HG02763 (cell line): ENCODE data around the gene NOC2L.
"Not testable (repeated sequence)": the region's sequence is repeated elsewhere in the genome, so short reads cannot be mapped to it uniquely, and the experiment has no call there.

Experiments
- ATAC-seq: cut with Tn5 transposase; IDR thresholded peaks from one replicate; pipeline ENCODE4 v1.9.1; 2021; ENCODE audit warnings: mild to moderate bottlenecking, moderate library complexity; ENCODE audit not compliant: unreplicated experiment

The NOC2L gene

DNA sequence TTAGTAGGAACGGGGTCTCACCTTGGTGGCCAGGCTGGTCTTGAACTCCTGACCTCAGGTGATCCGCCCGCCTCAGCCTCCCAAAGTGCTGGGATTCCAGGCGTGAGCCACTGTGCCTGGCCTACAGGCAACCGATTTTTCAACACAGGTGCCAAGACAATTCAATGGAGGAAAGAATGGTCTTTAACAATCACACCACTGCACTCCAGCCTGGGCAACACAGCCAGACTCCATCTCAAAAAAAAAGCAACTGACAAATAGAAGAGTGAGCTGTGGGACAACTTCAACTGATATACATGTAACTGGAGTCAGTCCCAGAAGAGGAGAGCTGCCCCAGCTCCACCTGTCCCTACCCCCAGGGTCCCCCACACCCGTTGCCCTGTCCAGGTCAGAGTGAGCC lies 35.5 kb upstream of the NOC2L start:
- ATAC-seq: not testable (repeated sequence)

DNA sequence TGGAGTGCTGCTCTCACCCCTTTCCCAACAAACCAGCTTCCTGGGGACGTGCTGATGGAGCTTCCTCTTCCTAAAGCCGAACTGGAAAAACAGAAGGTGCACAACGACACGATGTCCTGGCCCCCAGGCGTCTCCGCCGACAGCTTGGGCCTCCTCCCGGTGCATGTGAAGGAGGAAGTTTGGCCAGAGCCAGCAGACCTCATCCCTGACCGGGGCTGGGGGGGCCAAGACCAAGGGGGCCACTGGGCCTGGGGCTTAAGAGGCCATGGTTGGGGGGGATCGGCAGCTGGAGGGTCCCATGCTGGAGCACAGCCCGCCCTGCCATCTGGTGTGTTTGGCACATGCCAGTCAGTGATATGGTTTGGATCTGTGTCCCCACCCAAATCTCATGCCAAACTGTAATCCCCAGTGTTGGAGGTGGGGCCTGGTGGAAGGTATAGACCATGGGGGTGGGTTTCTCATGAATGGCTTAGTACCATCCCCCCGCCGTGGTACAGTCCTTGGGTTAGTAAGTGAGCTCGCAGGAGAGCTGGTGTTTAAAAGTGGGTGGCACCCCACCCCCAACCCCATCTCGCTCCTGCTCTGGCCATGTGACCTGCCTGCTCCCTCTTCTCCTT lies 34.4 kb upstream of the NOC2L start:
- no peak for ATAC-seq

DNA sequence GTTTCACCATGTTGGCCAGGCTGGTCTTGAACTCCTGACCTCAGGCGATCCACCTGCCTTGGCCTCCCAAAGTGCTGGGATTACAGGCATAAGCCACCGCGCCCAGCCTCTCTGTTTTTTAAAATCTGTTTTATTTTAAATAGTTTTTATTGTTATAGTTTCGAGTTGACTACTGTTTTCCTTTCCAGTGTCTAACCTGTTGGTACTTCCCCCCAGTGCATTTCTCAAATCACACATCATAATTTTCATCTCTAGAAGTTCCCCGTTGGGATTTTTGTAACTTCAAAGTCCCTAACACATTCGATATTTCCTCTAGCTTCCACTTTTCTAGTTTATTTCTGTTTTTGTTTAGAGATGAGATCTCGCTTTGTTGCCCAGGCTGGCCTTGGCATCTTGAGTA lies 33.3 kb upstream of the NOC2L start:
- no peak for ATAC-seq

DNA sequence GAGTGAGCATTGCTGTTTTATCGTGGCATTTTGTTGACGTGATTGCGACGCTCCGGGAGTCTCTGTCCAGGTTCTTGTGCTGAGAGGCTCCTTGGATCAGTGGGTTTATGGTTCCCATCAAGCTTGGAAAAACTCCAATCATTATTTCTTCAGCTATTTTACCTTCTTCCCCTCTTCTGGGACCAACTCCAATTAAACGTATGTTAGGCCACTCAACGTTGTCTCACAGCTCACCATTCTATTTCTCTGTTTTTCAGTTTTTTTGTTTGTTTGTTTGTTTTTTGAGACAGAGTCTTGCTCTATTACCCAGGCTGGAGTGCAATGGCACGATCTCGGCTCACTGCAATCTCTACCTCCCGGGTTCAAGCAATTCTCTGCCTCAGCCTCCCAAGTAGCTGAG lies 32.8 kb upstream of the NOC2L start:
- no peak for ATAC-seq

DNA sequence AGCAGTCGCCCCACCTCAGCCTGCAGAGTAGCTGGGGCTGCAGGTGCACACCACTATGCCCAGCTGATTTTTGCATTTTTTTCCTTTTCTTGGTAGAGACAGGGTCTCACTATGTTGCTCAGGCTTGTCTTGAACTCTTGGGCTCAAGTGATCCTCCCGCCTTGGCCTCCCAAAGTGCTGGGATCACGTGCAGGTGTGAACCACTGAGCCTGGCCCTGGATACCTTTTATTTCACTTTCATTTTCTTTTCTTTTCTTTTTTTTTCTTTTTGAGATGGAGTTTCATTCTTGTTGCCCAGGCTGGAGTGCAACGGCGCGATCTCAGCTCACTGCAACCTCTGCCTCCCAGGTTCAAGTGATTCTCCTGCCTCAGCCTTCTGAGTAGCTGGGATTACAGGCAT lies 32.2 kb upstream of the NOC2L start:
- ATAC-seq: not testable (repeated sequence)

DNA sequence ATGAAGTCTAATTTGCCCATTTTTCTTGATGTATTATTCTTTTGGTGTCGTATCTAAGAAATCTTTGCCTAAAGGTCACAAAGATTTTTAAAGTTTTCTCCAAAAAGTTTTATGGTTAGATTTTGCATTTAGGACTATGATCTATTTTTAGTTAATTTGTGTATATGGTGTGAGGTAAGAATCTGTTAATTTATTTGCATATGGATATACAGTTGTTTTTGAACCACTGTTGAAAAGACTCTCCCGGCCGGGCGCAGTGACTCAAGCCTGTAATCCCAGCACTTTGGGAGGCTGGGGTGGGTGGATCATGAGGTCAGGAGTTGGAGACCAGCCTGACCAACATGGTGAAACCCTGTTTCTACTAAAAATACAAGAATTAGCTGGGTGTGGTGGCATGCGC lies 29.0 kb upstream of the NOC2L start:
- ATAC-seq: not testable (repeated sequence)

DNA sequence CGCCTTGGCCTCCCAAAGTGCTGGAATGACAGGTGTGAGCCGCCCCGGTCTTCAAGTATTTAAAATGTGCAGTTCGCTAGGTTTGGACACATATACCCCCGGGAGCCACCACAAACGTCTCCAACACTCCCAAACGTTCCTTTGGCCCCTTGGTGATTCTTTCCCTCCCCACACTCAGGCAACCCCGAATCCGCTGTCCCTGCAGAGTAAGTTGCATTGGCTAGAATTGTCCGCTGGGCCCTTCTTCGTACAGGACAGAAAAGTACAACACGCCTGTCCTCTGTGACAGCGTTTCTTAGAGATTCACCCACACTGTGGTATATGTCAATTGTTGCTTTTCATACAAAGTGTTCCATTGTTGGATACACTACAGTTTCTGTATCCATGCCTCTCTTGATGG lies 26.1 kb upstream of the NOC2L start:
- ATAC-seq: no peak

DNA sequence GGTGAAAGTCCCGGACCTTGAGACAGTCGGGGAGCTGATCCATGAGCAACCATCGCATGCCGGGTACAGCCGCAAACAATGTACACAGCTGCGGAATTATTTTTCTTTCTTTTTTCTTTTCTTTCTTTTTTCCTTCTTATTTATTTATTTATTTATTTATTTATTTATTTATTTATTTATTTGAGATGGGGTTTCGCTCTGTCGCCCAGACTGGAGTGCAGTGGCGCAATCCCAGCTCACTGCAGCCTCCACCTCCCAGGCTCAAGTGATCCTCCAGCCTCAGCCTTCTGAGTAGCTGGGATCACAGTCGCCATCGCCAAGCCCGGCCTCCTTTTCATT lies 25.4 kb upstream of the NOC2L start:
- no peak for ATAC-seq

DNA sequence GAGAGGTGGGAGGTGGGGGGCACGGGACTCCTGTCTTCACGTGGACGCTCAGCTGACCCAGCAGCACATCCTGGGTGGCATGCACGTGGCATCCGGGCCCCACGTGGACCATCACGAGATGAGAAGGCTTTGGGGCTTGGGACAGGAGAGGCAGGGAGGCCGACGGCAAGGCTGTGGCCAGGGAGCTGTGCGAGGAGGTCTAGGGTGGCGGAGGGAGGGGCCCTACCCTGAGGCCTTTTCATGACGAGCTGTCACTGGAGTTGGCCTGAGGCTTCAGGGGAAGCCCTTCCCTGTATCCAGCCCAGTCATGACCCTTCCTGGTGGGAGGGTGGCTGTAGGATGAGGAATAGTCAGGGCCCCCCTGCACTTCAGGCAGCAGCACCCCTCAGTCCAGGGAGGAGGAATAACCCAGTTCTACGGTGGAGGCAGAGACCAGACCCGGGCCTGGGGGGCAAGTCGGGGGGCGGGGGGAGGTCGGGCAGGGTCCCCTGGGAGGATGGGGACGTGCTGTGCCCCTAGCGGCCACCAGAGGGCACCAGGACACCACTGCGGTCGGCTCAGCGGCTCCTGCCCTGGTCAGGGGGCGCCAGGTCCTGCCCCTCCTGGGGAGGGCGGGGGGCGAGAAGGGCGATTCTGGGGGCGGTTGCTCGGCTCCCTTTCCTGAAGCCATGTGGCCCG lies 24.9 kb upstream of the NOC2L start:
- ATAC-seq: no peak

DNA sequence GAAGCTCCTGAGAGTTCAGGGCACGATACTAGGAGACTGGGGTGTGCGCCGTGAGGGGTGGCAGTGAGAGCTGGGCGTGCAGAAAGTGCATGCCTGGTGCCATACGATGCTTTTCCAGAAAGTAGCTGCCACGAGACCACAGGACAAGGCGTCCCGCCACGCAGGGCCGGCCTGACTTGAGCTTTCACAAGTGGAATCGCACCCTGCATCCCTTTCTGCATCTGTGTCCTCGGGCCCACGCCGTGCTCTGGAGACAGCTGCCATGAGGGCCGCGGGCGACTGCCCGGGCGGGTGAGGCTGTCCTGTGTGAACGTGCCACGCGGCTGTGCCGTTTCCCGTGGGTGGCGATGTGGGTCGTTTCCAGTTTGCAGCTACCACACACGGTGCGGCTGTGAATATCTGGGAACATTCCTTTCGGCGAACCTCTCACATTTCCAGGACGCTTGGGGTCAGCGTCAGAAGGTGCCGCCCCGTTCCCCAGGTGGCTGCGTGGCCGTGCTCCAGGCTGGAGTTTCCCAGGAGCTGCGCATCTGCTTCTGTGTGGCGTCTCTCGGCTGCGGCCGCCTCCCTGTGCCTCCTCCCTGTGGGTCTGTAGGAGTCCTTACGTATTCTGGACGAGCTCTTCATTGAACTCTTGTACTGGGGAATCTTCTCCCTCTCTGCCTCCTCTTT lies 23.8 kb upstream of the NOC2L start:
- ATAC-seq: no peak

DNA sequence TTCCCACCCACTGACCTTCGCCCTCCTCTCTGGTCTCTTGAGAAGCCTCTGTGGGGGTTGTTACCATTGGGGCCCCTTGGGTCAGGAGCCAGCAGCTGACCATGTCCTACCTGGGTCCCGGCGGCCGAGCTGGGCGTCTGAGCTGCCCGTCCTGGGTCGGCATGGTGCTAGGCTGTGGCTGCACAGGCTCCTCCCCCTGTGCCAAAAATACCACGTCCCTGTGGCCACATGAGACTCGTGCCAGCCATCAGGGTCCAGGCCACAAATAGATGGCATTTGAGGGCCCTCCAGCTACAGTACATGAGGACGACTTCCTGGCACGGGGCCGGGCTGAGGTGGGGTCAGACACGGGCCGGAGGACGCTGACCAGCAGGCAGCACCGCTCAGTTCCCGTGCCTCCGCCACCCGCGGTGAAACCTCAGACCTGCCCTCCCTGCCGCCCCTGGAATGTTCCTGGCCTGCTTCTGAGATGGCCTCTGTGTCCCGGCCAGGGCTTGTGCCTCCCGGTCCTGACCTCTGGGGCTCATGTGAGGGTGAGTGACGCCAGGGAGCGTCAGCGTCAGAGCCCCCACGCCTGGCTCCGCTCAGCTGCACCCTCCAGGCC lies 23.0 kb upstream of the NOC2L start, which contains the start of gene PERM1:
Gene PERM1 (minus strand): TSS at position 139 of the 604 bp plus-strand sequence. CDS start 1,064 bp downstream, outside the sequence.
- ATAC-seq: no peak

DNA sequence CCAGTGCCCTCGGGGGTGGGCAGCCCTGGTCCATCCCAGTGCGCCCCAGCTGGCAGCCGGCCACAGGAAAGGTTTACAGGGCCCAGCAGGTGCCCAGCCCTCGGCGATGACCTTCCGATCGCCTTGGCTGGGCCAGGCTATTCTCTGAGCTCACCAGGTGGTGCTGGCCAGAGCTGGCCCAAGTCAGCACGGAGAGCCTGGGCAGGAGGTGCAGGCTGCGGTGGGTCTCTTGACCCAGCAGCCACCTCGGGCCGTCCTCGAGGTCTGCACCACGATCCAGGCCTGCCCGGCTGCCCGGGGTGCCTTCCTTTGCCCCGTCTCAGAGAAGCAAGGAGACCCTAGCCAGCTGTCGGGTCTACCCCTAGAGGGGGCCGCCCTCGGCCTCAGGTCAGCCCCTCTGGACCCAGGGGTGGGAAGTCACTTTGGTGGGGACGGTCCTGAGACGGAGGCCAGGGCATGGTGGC lies 22.5 kb upstream of the NOC2L start:
- ATAC-seq: no peak

DNA sequence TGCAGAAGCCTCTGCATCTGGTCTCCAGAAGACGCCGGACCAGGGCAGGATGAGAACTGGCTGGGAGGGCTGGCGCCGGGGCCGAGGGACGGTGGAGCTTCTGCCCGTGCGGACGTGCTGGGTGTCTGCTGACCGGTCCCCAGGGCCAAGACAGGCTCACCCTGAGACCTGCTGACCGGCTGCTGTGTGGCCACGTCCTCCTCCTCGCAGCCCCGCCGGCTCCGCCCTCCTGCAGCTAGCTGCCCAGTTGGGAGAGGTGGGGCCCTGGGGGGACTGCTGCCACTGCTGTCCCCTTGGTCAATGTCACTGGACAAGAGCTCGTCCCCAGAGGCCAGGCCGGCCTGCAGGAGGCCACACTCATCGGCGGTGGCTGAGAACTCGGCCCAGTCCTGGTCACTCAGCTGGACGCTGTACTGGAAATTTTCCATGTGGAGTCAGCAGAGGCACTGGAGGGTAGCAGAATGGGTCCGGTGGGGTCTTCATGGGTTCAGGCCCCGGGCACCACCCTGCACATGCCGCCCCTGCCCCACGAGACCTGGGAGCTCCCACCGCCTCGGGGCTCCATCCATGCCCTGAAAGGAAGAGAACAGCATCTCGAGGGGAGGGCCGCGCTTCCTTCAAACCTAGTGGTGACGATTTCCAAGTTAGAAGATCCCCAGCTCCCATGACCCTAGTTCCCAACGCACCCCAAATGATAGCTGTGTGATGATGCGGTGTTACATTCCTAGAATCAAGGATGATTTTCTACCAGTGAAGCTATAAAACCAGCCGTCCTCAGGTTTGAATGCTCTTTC lies 21.7 kb upstream of the NOC2L start:
- ATAC-seq: no peak

DNA sequence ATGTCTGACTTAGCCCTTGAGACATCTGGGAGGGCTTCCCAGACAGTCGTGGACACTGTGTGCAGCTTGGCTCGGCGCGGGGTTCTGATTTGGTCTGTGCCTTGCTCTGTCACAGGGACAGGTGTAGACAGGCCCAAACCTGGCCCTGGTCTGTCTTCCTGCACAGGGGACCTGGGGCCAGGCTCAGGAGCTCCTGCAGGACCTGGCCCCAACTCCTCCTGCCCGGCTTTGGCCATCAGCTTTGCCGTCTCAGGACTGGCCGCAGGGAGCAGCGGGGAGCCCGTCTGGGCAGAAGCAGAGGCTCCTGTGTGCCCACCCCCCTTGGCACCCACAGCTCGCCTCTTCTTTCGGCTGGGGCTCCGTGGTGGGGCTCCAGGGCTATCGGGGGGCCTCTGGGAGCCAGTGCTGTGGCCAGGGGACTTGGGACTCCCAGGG lies 21.1 kb upstream of the NOC2L start:
- no peak for ATAC-seq

DNA sequence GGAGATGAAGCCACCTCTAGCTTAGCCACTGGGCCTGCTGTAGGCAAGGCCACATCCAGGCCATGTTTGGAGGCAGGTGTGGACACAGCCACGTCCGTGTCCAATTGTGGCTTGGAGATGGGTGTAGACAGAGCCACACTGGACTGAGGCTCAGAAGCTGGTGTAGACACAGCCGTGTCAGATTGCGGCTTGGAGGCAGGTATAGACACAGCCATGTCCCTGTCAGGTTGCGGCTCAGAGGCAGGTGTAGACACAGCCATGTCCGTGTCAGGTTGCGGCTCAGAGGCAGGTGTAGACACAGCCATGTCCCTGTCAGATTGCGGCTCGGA lies 20.7 kb upstream of the NOC2L start:
- no peak for ATAC-seq

DNA sequence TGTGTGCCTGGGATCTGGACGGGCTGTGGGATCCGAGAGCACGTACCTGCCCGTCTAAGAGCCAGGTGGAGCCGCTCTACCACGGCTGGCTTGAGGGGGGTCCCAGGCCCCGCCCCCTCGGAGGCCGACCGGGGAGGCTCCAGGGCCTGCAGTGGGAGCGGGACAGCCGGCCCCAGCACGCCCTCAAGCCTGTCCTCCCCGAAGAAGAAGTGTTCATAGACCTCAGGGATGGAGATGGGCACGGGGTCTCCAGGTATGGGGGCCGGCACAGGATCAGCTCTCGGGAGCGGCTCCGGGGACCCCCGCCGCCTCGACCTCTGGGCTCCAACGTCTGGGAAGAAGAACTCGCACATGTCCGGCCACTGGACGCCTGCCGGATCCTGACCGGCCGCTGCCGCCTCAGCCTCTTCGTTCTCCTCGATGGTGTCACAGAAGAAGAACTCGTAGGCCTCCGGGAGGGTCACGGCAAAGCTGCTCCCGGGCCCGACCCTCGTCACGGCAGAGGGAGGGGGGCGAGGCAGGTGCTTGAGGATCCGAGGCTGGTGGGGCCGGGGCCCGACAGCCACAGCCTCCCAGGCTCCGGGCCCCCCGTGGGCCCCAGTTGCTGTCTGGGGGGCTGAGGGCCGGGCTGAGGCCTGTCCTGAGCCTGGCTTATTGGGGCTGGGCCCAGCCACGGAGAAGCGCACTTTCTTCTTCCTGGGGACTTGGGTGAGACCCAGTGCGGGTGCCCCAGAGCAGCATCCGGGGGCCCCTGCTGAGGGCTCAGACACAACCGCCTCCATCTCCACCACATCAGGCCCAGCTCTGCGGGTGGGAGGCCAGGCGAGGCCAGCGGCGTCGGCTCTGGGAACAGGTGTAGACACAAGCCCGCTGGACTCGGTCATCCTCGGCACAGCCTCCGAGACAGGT lies 20.0 kb upstream of the NOC2L start:
- ATAC-seq: no peak

DNA sequence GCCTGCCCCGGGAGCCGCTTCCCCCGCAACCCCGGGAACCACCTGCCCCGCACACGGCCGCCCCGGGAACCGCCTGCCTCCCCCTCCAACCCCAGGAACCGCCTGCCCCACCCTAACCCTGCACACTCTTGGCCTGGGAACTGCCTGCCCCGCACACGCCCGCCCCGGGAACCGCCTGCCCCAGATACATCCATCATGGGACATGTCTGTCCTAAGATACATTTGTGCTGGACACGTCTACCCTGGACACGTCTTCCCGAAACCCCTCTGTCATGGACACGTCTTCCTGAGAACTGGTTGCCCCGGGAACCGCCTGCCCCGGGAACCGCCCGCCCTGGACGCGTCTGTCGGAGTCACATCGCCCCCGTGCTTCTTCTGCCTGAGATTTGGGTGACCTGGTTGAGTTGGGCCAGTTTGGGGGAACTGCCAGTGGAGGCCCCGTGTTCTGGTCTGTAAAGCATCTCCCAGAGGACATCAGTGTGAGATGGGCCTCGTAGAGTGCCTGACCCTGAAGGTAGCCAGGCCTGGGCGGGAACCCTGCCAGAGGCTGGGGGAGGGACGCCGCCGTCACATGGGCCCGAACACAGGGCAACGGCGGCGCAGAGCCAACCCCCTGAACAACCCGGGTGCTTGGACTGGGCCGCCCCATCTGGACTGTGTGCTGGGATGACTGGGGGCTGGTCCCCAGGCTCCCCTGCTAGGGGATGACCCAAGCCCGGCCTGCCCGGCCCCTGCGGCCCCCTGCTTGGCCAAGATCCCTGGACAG lies 19.2 kb upstream of the NOC2L start:
- ATAC-seq: no peak

DNA sequence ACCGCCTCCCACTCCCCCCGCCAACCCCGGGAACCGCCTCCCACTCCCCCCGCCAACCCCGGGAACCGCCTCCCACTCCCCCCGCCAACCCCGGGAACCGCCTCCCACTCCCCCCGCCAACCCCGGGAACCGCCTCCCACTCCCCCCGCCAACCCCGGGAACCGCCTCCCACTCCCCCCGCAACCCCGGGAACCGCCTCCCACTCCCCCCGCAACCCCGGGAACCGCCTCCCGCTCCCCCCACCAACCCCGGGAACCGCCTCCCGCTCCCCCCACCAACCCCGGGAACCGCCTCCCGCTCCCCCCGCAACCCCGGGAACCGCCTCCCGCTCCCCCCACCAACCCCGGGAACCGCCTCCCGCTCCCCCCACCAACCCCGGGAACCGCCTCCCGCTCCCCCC lies 17.7 kb upstream of the NOC2L start:
- ATAC-seq: not testable (repeated sequence)

DNA sequence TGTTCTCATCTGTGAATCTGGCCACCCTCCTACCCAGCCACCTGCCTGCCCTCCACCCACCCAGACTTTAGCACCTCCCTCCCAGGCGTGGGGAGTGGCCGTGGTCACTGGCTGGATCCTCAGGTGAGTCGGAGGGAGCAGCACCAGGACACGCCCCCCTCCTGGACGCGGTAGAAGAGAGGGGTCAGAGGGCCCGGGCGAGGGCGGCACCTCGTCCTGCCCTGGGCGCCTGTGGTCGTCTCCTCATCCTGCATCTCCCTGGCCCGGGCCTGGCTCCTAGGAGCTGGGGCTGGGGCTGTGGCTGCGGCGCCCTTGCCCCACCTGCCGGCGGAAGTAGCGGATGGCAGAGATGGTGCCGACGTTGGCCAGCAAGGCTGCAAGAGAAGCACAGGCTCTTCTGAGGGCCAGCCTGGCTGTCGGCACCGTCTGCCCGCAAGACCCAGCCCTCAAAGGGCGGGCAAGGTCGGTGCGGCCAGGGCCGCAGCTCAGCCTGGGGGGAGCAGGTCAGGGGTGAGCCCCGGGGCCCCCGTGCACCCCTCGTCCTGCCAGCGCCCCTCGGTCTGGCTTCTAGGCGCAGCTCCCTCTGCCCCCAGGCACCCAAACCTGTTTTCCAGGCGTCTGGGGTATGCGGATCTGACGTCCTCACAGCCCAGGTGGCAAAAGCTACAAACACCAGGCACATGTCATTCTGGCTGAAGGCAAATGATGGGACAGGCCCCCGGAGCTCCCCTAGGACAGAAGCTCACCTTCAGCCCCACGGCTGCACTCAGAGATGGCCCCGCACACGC lies 17.0 kb upstream of the NOC2L start:
- ATAC-seq: no peak
